ENCODE results near the gene STRA6. TPM values are rescaled to one million over a fixed set of nuclear protein-coding genes. Genes with fewer than 3 reads are reported as not detected.

Gene STRA6
- total RNA-seq, 1 experiment from 2014 or later, result 0.84 TPM

GRCh38 chr15:74133694-74134386 lies 68.7 kb downstream of the STRA6 start:
- no peak overlapping the region for H3K4me3 ChIP-seq (ENCODE audit: low read depth, low read length, poor library complexity, severe bottlenecking)
- no peak overlapping the region for H3K27ac ChIP-seq (ENCODE audit: low read depth, low read length, poor library complexity, severe bottlenecking)
- peaks cover 36% of the 10 kb centered on the region for H3K4me1 ChIP-seq (ENCODE audit: insufficient read depth, low read length, poor library complexity, severe bottlenecking)
- no peaks in the 10 kb centered on the region for H3K9me3 ChIP-seq (ENCODE audit: low read depth, low read length, poor library complexity, severe bottlenecking)
- CTCF ChIA-PET, result interaction anchor here (0.6 to 1.2 kb wide), 2 partner anchors 164 to 173 kb away, joined by 4 to 11 read pairs; no protein-coding TSS in a partner anchor
- no peak for DNase-seq (ENCODE audit: low spot score)
- TF ChIP-seq EZH2 (IDR thresholded peaks at IDR 0.05; ENCODE audit: borderline replicate concordance, low read depth, low read length, poor library complexity, severe bottlenecking) (no peak), CTCF (conservative IDR thresholded peaks at IDR 0.05; ENCODE audit: low read depth, low read length) (no peak)
- intact Hi-C loops (cut with micrococcal nuclease; ENCODE audit: unreplicated experiment), result no loop called here
- no TSS peak for BruUV-seq (replicated peaks)
- POLR2A ChIA-PET (ENCODE audit: low non-redundant PET), result no interaction called here
- no peaks in the 10 kb centered on the region for H3K36me3 ChIP-seq (ENCODE audit: insufficient read depth, low read length, poor library complexity, severe bottlenecking)
- H3K27me3 ChIP-seq (replicated peaks; ENCODE audit: insufficient read depth, low read depth, low read length, poor library complexity), result peaks cover 45% of the 10 kb centered on the region

GRCh38 chr15:74132681-74133651 lies 69.6 kb downstream of the STRA6 start:
- POLR2A ChIA-PET (ENCODE audit: low non-redundant PET), result no interaction called here
- no peak overlapping the region for H3K4me3 ChIP-seq (ENCODE audit: low read depth, low read length, poor library complexity, severe bottlenecking)
- DNase-seq (ENCODE audit: low spot score), result no peak
- H3K4me1 ChIP-seq (ENCODE audit: insufficient read depth, low read length, poor library complexity, severe bottlenecking), result peaks cover 38% of the 10 kb centered on the region
- H3K36me3 ChIP-seq (ENCODE audit: insufficient read depth, low read length, poor library complexity, severe bottlenecking), result no peaks in the 10 kb centered on the region
- no peak overlapping the region for H3K27ac ChIP-seq (ENCODE audit: low read depth, low read length, poor library complexity, severe bottlenecking)
- intact Hi-C loops (cut with micrococcal nuclease; ENCODE audit: unreplicated experiment), result no loop called here
- TF ChIP-seq CTCF (conservative IDR thresholded peaks at IDR 0.05; ENCODE audit: low read depth, low read length), result 0 out of 2 replicates have a peak, but pooled peaks have one; percentile 20
- TF ChIP-seq EZH2 (IDR thresholded peaks at IDR 0.05; ENCODE audit: borderline replicate concordance, low read depth, low read length, poor library complexity, severe bottlenecking), result no peak
- CTCF ChIA-PET, result no interaction called here
- H3K27me3 ChIP-seq (replicated peaks; ENCODE audit: insufficient read depth, low read depth, low read length, poor library complexity), result peaks cover 54% of the 10 kb centered on the region
- H3K9me3 ChIP-seq (ENCODE audit: low read depth, low read length, poor library complexity, severe bottlenecking), result no peaks in the 10 kb centered on the region
- BruUV-seq (replicated peaks), result no TSS peak

GRCh38 chr15:74131628-74132413 lies 70.8 kb downstream of the STRA6 start:
- Histone ChIP-seq H3K4me3 (ENCODE audit: low read depth, low read length, poor library complexity, severe bottlenecking) (no peak overlapping the region), H3K27me3 (replicated peaks; ENCODE audit: insufficient read depth, low read depth, low read length, poor library complexity) (peaks cover 55% of the 10 kb centered on the region), H3K4me1 (ENCODE audit: insufficient read depth, low read length, poor library complexity, severe bottlenecking) (peaks cover 33% of the 10 kb centered on the region), H3K36me3 (ENCODE audit: insufficient read depth, low read length, poor library complexity, severe bottlenecking) (no peaks in the 10 kb centered on the region), H3K27ac (ENCODE audit: low read depth, low read length, poor library complexity, severe bottlenecking) (no peak overlapping the region), H3K9me3 (ENCODE audit: low read depth, low read length, poor library complexity, severe bottlenecking) (no peaks in the 10 kb centered on the region)
- intact Hi-C loops (cut with micrococcal nuclease; ENCODE audit: unreplicated experiment), result no loop called here
- POLR2A ChIA-PET (ENCODE audit: low non-redundant PET), result no interaction called here
- no peak for TF ChIP-seq CTCF (conservative IDR thresholded peaks at IDR 0.05; ENCODE audit: low read depth, low read length)
- no peak for TF ChIP-seq EZH2 (IDR thresholded peaks at IDR 0.05; ENCODE audit: borderline replicate concordance, low read depth, low read length, poor library complexity, severe bottlenecking)
- BruUV-seq (replicated peaks), result no TSS peak
- CTCF ChIA-PET, result interaction anchor here (0.6 kb wide), 1 partner anchor 41 kb away, joined by 7 read pairs; no protein-coding TSS in a partner anchor
- DNase-seq (ENCODE audit: low spot score), result no peak
